Right lobe of liver (tissue), 6 donors: Measurements from ENCODE around the gene LAMA1. TPM values are rescaled to one million over a fixed set of nuclear protein-coding genes. Genes with fewer than 3 reads are reported as not detected.
"Not testable (repeated sequence)": the region's sequence is repeated elsewhere in the genome, so short reads cannot be mapped to it uniquely, and the experiment has no call there.

Experiments
- ATAC-seq, 4 donors: fragments of 200-7000 bp; cut with Tn5 transposase; one replicate each; pipeline ENCODE4 v1.9.1; 2020; ENCODE audit warnings: mild to moderate bottlenecking in 4 of 4, moderate library complexity in 4 of 4
- DNase-seq, 3 donors: peaks; one replicate each; pipeline ENCODE4 v3.0.0-alpha.2; 2020
- H3K27ac ChIP-seq, 3 donors: fragments of 200-600 bp; one replicate each; pipeline ENCODE4 v1.8.0; 2022
- H3K27me3 ChIP-seq, 2 donors: fragments of 200-600 bp; one replicate each; pipeline ENCODE4 v1.8.0; 2022
- H3K36me3 ChIP-seq, 4 donors: fragments of 200-600 bp; sonication (generic) in 1 of 4; one replicate each; pipeline versions ENCODE4 v1.5.1 to v1.8.0; 2017 to 2022; ENCODE audit warnings: control low read depth in 1 of 4
- H3K4me1 ChIP-seq, 4 donors: fragments of 200-600 bp; sonication (generic) in 1 of 4; one replicate each; pipeline versions ENCODE4 v1.5.1 to v1.8.0; 2017 to 2022; ENCODE audit warnings: control low read depth in 1 of 4
- H3K4me3 ChIP-seq, 3 donors: fragments of 200-600 bp; one replicate each; pipeline ENCODE4 v1.8.0; 2022
- H3K9me3 ChIP-seq, 4 donors: fragments of 200-600 bp; sonication (generic) in 1 of 4; one replicate each; pipeline versions ENCODE4 v1.5.1 to v1.8.0; 2017 to 2022; ENCODE audit warnings: control low read depth in 1 of 4
- POLR2A ChIP-seq: fragments of 450-650 bp; IDR thresholded peaks from one replicate; pipeline ENCODE4 v1.6.1; 2017; ENCODE audit warnings: antibody characterized with exemption, mild to moderate bottlenecking
- WGBS: methylation state at CpG from one replicate; pipeline ENCODE4 v1.1.6; 2018; ENCODE audit warnings: low coverage, low lambda C conversion rate; ENCODE audit not compliant: insufficient coverage; ENCODE audit errors: missing lambda C conversion rate; 5-methylcytosine and 5-hydroxymethylcytosine counted together
- intact Hi-C, 2 donors: fragments of 100-400 bp; cut with DNase I; formaldehyde crosslinking; loops; one replicate each; pipeline versions ENCODE4 v1.11.2 to v1.14.1; 2022
- total RNA-seq, 6 experiments: library from RNA; depleted of rRNA in 2 of 6; stranded (reverse); fragments of >200 nt in 2 of 6; fragmentation: NEBNext Ultra II Directional in 3 of 6; extraction: Animal tissue kit (Norgen Biotek cat#: 25700) in 3 of 6; gene quantifications; one replicate each; pipeline versions ENCODE4 v1.1.0 to v1.2.4, GENCODE V29; 2016 to 2023
- TF ChIP-seq, protein P1 (sequence below), 4 donors: fragments of 200-600 bp in 3 of 4; fragments of 450-650 bp in 1 of 4; IDR thresholded peaks; one replicate each; pipeline versions ENCODE4 v1.5.1 to v1.8.0; 2016 to 2022; ENCODE audit warnings: antibody characterized with exemption in 4 of 4, mild to moderate bottlenecking in 2 of 4
- donor health status: DM: no; HTN: yes; CAD: no.
- donor health status: DM: no; HTN: no; CAD: no.
- donor health status: DM: no; HTN: no; CAD: no.
- donor health status: DM: no; HTN: yes; CAD: no.
- donor health status: DM: no; HTN: yes; CAD: no.

The LAMA1 gene
- total RNA-seq, 6 experiments from 2014 or later: 0.06 to 0.56 (median 0.29) TPM

DNA sequence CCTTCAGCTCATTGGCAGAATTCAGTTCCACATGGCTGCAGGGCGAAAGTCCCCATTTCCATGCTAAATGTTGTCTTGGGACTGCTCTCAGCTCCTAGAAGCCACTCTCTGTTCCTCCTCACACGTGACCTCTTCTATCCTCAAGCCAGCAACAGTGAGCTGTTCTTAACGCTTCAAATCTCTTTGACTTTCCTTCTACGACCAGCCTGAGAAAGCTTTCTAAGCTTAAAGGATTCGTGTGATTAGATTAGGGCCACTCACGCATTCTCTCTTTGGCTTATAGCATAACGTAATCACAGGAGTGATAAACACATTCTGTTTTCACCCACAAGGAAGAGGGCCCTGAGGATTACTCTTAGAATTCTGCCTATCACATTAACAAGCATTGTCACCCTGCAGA lies 29.8 kb upstream of the LAMA1 start:
- Histone ChIP-seq H3K4me3 (no peak overlapping the region), H3K27ac (no peak overlapping the region), H3K9me3 (no peaks in the 10 kb centered on the region), H3K36me3 (no peaks in the 10 kb centered on the region), H3K27me3 (no peaks in the 10 kb centered on the region), H3K4me1 (no peaks in the 10 kb centered on the region)
- TF ChIP-seq, protein P1, sequence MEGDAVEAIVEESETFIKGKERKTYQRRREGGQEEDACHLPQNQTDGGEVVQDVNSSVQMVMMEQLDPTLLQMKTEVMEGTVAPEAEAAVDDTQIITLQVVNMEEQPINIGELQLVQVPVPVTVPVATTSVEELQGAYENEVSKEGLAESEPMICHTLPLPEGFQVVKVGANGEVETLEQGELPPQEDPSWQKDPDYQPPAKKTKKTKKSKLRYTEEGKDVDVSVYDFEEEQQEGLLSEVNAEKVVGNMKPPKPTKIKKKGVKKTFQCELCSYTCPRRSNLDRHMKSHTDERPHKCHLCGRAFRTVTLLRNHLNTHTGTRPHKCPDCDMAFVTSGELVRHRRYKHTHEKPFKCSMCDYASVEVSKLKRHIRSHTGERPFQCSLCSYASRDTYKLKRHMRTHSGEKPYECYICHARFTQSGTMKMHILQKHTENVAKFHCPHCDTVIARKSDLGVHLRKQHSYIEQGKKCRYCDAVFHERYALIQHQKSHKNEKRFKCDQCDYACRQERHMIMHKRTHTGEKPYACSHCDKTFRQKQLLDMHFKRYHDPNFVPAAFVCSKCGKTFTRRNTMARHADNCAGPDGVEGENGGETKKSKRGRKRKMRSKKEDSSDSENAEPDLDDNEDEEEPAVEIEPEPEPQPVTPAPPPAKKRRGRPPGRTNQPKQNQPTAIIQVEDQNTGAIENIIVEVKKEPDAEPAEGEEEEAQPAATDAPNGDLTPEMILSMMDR (IDR thresholded peaks at IDR 0.05): no peak
- TF ChIP-seq POLR2A: no peak
- intact Hi-C loops: no loop called here
- DNase-seq (no peak), ATAC-seq (no peak)
- 73% methylated on average over 6 of the region's 7 CpGs for WGBS

DNA sequence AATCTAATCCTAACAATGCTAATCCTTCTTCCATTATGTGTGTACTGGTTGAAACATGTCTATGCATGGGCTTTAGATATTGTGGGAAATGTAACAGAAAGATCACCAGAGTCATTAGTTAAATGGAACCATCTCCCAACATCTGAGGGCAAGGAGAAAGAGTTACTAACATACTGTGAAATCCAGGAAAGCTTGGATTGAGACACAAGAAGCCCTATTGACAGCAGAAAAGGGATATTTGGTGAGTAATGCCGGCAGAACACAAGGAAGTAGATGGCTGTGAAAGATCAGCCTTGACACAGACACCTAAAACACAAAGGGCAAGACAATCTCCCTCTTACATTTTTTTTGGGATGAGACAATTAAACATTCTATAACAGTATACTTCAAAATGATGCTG lies 28.5 kb upstream of the LAMA1 start:
- no peak for DNase-seq
- no peak overlapping the region for H3K27ac ChIP-seq
- intact Hi-C loops: no loop called here
- no peak overlapping the region for H3K4me3 ChIP-seq
- H3K36me3 ChIP-seq: no peaks in the 10 kb centered on the region
- TF ChIP-seq, protein P1 (IDR thresholded peaks at IDR 0.05): no peak
- TF ChIP-seq POLR2A: no peak
- no peaks in the 10 kb centered on the region for H3K4me1 ChIP-seq
- no peak for ATAC-seq
- whole genome bisulfite sequencing: 67% methylated on average over 1 of the region's 1 CpG
- H3K9me3 ChIP-seq: no peaks in the 10 kb centered on the region
- H3K27me3 ChIP-seq: no peaks in the 10 kb centered on the region

DNA sequence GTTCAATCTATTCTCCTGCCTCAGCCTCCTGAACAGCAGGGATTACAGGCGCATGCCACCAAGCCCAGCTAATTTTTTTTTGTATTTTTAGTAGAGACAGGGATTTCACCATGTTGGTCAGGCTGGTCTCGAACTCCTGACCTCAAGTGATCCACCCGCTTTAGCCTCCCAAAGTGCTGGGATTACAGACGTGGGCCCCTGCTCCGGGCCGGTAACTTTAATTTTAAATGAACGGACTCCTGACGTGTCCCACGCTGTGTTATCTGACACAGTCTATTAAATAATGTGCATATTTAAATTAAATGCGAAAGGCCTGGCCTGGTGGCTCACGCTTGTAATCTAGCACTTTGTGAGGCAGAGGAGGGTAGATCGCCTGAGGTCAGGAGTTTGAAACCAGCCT lies 27.3 kb upstream of the LAMA1 start:
- H3K4me3 ChIP-seq, H3K27me3 ChIP-seq, H3K27ac ChIP-seq, intact Hi-C loops, H3K9me3 ChIP-seq, DNase-seq, H3K4me1 ChIP-seq, ATAC-seq, H3K36me3 ChIP-seq: not testable (repeated sequence)
- 90% methylated on average over 12 of the region's 12 CpGs for WGBS

DNA sequence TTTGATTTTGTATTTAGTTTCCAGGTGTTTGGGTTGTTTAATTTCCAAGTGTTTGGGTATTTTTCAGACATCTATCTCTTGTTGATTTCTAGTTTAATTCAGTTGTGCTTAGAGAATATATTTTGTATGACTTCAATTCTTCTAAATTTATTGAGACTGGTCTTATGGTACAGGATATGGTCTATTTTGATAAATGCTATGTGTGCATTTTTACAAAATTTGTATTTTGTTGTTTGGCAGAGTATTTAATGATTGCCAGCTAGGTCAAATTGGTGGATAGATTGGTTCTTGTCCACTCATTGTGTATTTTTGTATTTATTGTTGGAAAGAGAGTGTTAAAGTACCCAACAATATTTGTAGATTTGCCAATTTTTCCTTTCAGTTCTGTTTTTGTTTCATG lies 23.7 kb upstream of the LAMA1 start:
- Histone ChIP-seq H3K36me3 (no peaks in the 10 kb centered on the region), H3K4me1 (no peaks in the 10 kb centered on the region), H3K9me3 (no peaks in the 10 kb centered on the region), H3K4me3 (no peak overlapping the region), H3K27ac (no peak overlapping the region), H3K27me3 (no peaks in the 10 kb centered on the region)
- DNase-seq (no peak), ATAC-seq (no peak)
- TF ChIP-seq, protein P1 (IDR thresholded peaks at IDR 0.05): no peak
- no peak for TF ChIP-seq POLR2A
- intact Hi-C loops: no loop called here

DNA sequence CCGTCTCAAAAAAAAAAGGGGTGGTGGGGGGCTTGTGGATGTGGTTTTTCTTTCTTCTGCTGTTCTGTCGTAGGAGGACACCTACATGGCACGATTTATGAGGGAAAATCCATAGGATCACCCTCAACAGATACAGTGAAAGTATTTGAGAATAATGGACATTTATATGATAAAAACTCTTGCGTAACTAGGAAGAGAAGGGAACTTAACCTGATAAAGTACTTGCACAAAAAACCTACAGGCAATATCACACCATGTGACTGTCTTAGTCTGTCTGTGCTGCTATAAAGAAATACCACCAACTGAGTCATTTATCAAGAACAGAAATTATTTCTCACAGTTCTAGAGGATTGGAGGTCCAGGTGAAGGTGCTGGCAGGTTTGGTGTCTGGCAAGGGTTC lies 21.8 kb upstream of the LAMA1 start:
- WGBS: 70% methylated on average over 4 of the region's 4 CpGs
- H3K27ac ChIP-seq: no peak overlapping the region
- H3K27me3 ChIP-seq: no peaks in the 10 kb centered on the region
- H3K4me1 ChIP-seq: no peaks in the 10 kb centered on the region
- no peaks in the 10 kb centered on the region for H3K9me3 ChIP-seq
- no peak for TF ChIP-seq POLR2A
- TF ChIP-seq, protein P1 (IDR thresholded peaks at IDR 0.05): no peak
- H3K4me3 ChIP-seq: no peak overlapping the region
- no peak for DNase-seq
- ATAC-seq: no peak
- no peaks in the 10 kb centered on the region for H3K36me3 ChIP-seq
- intact Hi-C loops: no loop called here
